Lung (tissue), 12 donors: ENCODE data around the gene WNT10A. TPM values are rescaled to one million over a fixed set of nuclear protein-coding genes. Genes with fewer than 3 reads are reported as not detected.

Source experiments
- ATAC-seq: fragments of 200-7000 bp; cut with Tn5 transposase; one replicate; pipeline ENCODE4 v1.9.1; 2020; ENCODE audit warnings: moderate number of reproducible peaks; ENCODE audit not compliant: insufficient read depth, low FRiP score
- DNase-seq, 3 donors: peaks; one replicate each; pipeline ENCODE4 v3.0.0-alpha.2; 2013 to 2017
- H3K27ac ChIP-seq, 2 donors: one replicate each; pipeline ENCODE4 v1.5.1; 2013; ENCODE audit warnings: mild to moderate bottlenecking in 2 of 2, moderate library complexity in 2 of 2, control low read depth in 1 of 2, inconsistent platforms in 1 of 2, low read depth in 1 of 2, low read length in 1 of 2
- H3K27me3 ChIP-seq, 3 donors: one replicate each; pipeline ENCODE4 v1.5.1; 2013; ENCODE audit warnings: low read length in 2 of 3; ENCODE audit not compliant: control insufficient read depth in 3 of 3, insufficient read depth in 3 of 3
- H3K36me3 ChIP-seq, 4 donors: one replicate each; pipeline ENCODE4 v1.5.1; 2013; ENCODE audit warnings: low read length in 4 of 4, mild to moderate bottlenecking in 1 of 4, moderate library complexity in 1 of 4; ENCODE audit not compliant: control insufficient read depth in 4 of 4, insufficient read depth in 4 of 4
- H3K4me1 ChIP-seq, 5 donors: one replicate each; pipeline ENCODE4 v1.5.1; 2013; ENCODE audit warnings: low read length in 5 of 5, mild to moderate bottlenecking in 2 of 5, moderate library complexity in 1 of 5; ENCODE audit not compliant: control insufficient read depth in 5 of 5, insufficient read depth in 5 of 5
- H3K4me3 ChIP-seq: one replicate; pipeline ENCODE4 v1.5.1; 2013; ENCODE audit warnings: mild to moderate bottlenecking, control low read depth, moderate library complexity
- H3K9ac ChIP-seq, 2 donors: one replicate each; pipeline ENCODE4 v1.5.1; 2013; ENCODE audit warnings: low read length in 2 of 2, control low read depth in 1 of 2; ENCODE audit not compliant: insufficient read depth in 1 of 2
- H3K9me3 ChIP-seq, 4 donors: one replicate each; pipeline ENCODE4 v1.5.1; 2013; ENCODE audit warnings: low read length in 3 of 4, mild to moderate bottlenecking in 1 of 4, moderate library complexity in 1 of 4; ENCODE audit not compliant: control insufficient read depth in 4 of 4, insufficient read depth in 3 of 4
- WGBS, 2 donors: extraction: QIAGEN DNeasy Blood & Tissue Kit; methylation state at CpG; one replicate each; pipeline ENCODE4 v1.1.7; 2013; 5-methylcytosine and 5-hydroxymethylcytosine counted together
- polyA plus RNA-seq, 2 donors: library from polyadenylated mRNA; stranded (reverse); fragments of 200-250 nt; gene quantifications; one replicate each; pipeline ENCODE4 v1.2.1, GENCODE V29; 2013
- total RNA-seq, 2 donors: library from RNA; depleted of rRNA in 1 of 2; stranded (reverse); fragments of >200 nt in 1 of 2; gene quantifications; one replicate each; pipeline ENCODE4 v1.2.1, GENCODE V29; 2014 to 2021
- TF ChIP-seq, protein P1 (sequence below): IDR thresholded peaks from 2 replicates; pipeline ENCODE4 v1.5.1; 2012; ENCODE audit warnings: mild to moderate bottlenecking; ENCODE audit errors: control extremely low read depth, extremely low read depth
- donor health status: control.
- donor health status: control.
- donor health status: Bipolar disorder and iron deficiency.
- donor health status: healthy.
- donor health status: DM: yes; HTN: yes; CAD: no.

Gene WNT10A
- total and polyA plus RNA-seq, 4 donors, result 0.17 to 0.77 (median 0.54) TPM

DNA sequence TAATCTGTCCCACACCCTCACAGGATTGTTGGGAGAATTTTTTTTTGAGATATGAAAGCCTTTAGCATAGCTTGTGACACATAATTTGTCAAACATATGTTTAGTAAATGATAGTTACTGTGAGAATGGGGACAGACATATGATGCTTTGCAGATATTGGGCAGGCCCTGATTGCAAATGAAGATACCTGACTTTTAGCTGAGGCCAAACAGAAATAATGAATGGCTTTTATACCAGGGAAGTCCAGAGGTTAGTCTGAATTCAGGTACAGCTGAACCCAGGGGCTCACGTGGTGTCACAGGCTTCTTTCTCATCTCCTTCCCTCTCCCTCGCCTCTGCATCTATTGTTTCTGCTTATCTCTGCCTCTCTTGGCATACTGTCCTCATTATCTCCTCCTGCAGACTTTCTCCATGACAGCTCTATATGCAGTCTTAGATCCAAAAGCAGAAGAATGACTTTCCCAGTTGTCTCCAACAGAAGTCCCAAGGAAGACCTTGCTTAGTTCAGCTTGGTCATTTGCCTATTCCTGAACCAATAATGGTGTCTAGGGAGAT is 4.9 kb upstream of the WNT10A start:
- Histone ChIP-seq H3K36me3 (no peaks in the 10 kb centered on the region), H3K4me3 (no peak overlapping the region), H3K9ac (no peak overlapping the region), H3K9me3 (peaks cover 0 to 4% (median 0%) of the 10 kb centered on the region in 4 donors), H3K27me3 (peaks cover 16 to 80% (median 65%) of the 10 kb centered on the region in 3 donors), H3K27ac (no peak overlapping the region), H3K4me1 (peaks cover 0 to 21% (median 5%) of the 10 kb centered on the region in 5 donors)
- 31 to 32% methylated on average over 2 of the region's 2 CpGs for WGBS, 2 donors
- TF ChIP-seq, protein P1, sequence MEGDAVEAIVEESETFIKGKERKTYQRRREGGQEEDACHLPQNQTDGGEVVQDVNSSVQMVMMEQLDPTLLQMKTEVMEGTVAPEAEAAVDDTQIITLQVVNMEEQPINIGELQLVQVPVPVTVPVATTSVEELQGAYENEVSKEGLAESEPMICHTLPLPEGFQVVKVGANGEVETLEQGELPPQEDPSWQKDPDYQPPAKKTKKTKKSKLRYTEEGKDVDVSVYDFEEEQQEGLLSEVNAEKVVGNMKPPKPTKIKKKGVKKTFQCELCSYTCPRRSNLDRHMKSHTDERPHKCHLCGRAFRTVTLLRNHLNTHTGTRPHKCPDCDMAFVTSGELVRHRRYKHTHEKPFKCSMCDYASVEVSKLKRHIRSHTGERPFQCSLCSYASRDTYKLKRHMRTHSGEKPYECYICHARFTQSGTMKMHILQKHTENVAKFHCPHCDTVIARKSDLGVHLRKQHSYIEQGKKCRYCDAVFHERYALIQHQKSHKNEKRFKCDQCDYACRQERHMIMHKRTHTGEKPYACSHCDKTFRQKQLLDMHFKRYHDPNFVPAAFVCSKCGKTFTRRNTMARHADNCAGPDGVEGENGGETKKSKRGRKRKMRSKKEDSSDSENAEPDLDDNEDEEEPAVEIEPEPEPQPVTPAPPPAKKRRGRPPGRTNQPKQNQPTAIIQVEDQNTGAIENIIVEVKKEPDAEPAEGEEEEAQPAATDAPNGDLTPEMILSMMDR, result no peak
- DNase-seq, result no peak
- no peak for ATAC-seq

- 2 to 3% methylated on average over 3 of the region's 3 CpGs for WGBS, 2 donors
- TF ChIP-seq, protein P1, result peak; percentile 79
- peak; percentile 83 to 87 (median 83) for DNase-seq
Measured at GRCh38 chr2:218876562-218877219, 4.0 kb upstream of the WNT10A start.

GRCh38 chr2:218877331-218877730 is 3.3 kb upstream of the WNT10A start:
- no peaks in the 10 kb centered on the region for H3K9me3 ChIP-seq
- H3K27me3 ChIP-seq, result peaks cover 10 to 82% (median 67%) of the 10 kb centered on the region in 3 donors
- no peak overlapping the region for H3K4me3 ChIP-seq
- no peak overlapping the region for H3K27ac ChIP-seq
- H3K4me1 ChIP-seq, result peaks cover 0 to 15% (median 0%) of the 10 kb centered on the region in 5 donors
- no peaks in the 10 kb centered on the region for H3K36me3 ChIP-seq
- DNase-seq, result no peak
- ATAC-seq, result no peak
- 60 to 70% methylated on average over 6 of the region's 6 CpGs for WGBS, 2 donors
- H3K9ac ChIP-seq, result no peak overlapping the region
- TF ChIP-seq, protein P1, result no peak

More at GRCh38 chr2:218876562-218877219, 4.0 kb upstream of the WNT10A start:
- Histone ChIP-seq H3K36me3 (no peaks in the 10 kb centered on the region), H3K9ac (no peak overlapping the region), H3K4me1 (peaks cover 0 to 15% (median 2%) of the 10 kb centered on the region in 5 donors), H3K4me3 (no peak overlapping the region), H3K9me3 (peaks cover 0 to 2% (median 0%) of the 10 kb centered on the region in 4 donors), H3K27ac (no peak overlapping the region), H3K27me3 (peaks cover 14 to 82% (median 67%) of the 10 kb centered on the region in 3 donors)
- ATAC-seq, result no peak
